GM12878 (cell line): ENCODE results near the gene PDZD2. TPM values are rescaled to one million over a fixed set of nuclear protein-coding genes. Genes with fewer than 3 reads are reported as not detected.

Experiments
- ATAC-seq: fragments of 200-7000 bp; cut with Tn5 transposase; 3 replicates; pipeline ENCODE4 v1.9.1; 2020; ENCODE audit warnings: mild to moderate bottlenecking, moderate library complexity
- BruUV-seq: library from RNA; stranded (reverse); fragments of 400-500 nt; replicated peaks from 2 replicates; lab custom pipeline; 2021; lab: Mats Ljungman, UMichigan
- CTCF ChIA-PET: fragments of 300-600 bp; sonication (Branson Sonifier 250); formaldehyde crosslinking; extraction: SDS; loops from one replicate; lab custom pipeline; 2021; ENCODE audit warnings: inconsistent platforms; lab: Yijun Ruan, JAX
- POLR2A ChIA-PET: fragments of 350-600 bp; formaldehyde crosslinking; extraction: SDS; loops from one replicate; lab custom pipeline; 2021; ENCODE audit warnings: inconsistent platforms; lab: Charles Lee
- RAD21 ChIA-PET: fragments of 300-600 bp; sonication (Branson Sonifier 250); formaldehyde crosslinking; loops from one replicate; lab custom pipeline; 2023; ENCODE audit warnings: antibody characterized with exemption; ENCODE audit not compliant: unreplicated experiment; lab: Charles Lee
- SMC1A ChIA-PET: fragments of 300-600 bp; sonication (Branson Sonifier 250); formaldehyde crosslinking; loops from one replicate; lab custom pipeline; 2023; ENCODE audit not compliant: unreplicated experiment, uncharacterized antibody; lab: Charles Lee
- DNase-seq: peaks from one replicate; pipeline ENCODE4 v3.0.0-alpha.2; 2011; ENCODE audit warnings: low read depth, low spot score
- FAIRE-seq: peaks from 3 replicates; lab custom pipeline; 2011; peaks lifted over from hg19 to GRCh38; lab: Jason Lieb, UNC
- H2AFZ ChIP-seq: 2 replicates; pipeline ENCODE4 v1.6.0; 2011; ENCODE audit warnings: low read depth, low read length, control low read depth; ENCODE audit not compliant: control insufficient read depth
- H3K27ac ChIP-seq: 2 replicates; pipeline ENCODE4 v1.5.1; 2011; ENCODE audit warnings: control low read depth; ENCODE audit not compliant: control insufficient read depth, insufficient read depth
- H3K27me3 ChIP-seq, 2 experiments: replicated peaks in 1 of 2; 2 replicates each; pipeline versions ENCODE4 v1.6.0 to v1.6.1; 2011; ENCODE audit warnings: low read length in 1 of 2; ENCODE audit not compliant: control insufficient read depth in 2 of 2, insufficient read depth in 2 of 2
- H3K36me3 ChIP-seq, 2 experiments: 2 replicates each; pipeline ENCODE4 v1.5.1; 2011; ENCODE audit warnings: low read length in 1 of 2; ENCODE audit not compliant: control insufficient read depth in 2 of 2, insufficient read depth in 2 of 2
- H3K4me1 ChIP-seq: 2 replicates; pipeline ENCODE4 v1.6.1; 2011; ENCODE audit warnings: mild to moderate bottlenecking, low read length, moderate library complexity, mixed read lengths; ENCODE audit not compliant: control insufficient read depth, insufficient read depth
- H3K4me2 ChIP-seq: 2 replicates; pipeline ENCODE4 v1.6.0; 2011; ENCODE audit warnings: control low read depth; ENCODE audit not compliant: control insufficient read depth, insufficient read depth
- H3K4me3 ChIP-seq: fragments of 200-600 bp; sonication (generic); 2 replicates; pipeline ENCODE4 v1.5.1; 2016
- H3K79me2 ChIP-seq: 2 replicates; pipeline ENCODE4 v1.6.0; 2011; ENCODE audit warnings: low read length; ENCODE audit not compliant: control insufficient read depth, insufficient read depth
- H3K9ac ChIP-seq: 2 replicates; pipeline ENCODE4 v1.8.0; 2011; ENCODE audit warnings: low read length, control low read depth, mixed read lengths; ENCODE audit not compliant: control insufficient read depth, insufficient read depth
- H3K9me3 ChIP-seq: replicated peaks from 3 replicates; pipeline ENCODE4 v1.5.1; 2011; ENCODE audit warnings: mild to moderate bottlenecking, low read length; ENCODE audit not compliant: control insufficient read depth, insufficient read depth
- H4K20me1 ChIP-seq: 2 replicates; pipeline ENCODE4 v1.6.0; 2011; ENCODE audit not compliant: control insufficient read depth, insufficient read depth
- BCL11A ChIP-seq: IDR thresholded peaks from 2 replicates; pipeline ENCODE4 v1.6.1; 2011; ENCODE audit warnings: low read depth, low read length
- CBX5 ChIP-seq: sonication (generic); IDR thresholded peaks from 2 replicates; pipeline ENCODE4 v1.6.1; 2016; ENCODE audit warnings: low read depth, moderate library complexity, mild to moderate bottlenecking, inconsistent platforms
- CHD2 ChIP-seq: IDR thresholded peaks from 2 replicates; pipeline ENCODE4 v1.6.1; 2011; ENCODE audit warnings: low read depth, low read length, improper control_type of control experiment, borderline replicate concordance
- EGR1 ChIP-seq, 2 experiments: IDR thresholded peaks; 1 replicate in 1 of 2; 2 replicates in 1 of 2; pipeline ENCODE4 v1.6.1; 2011 to 2012; ENCODE audit warnings: low read depth in 2 of 2, low read length in 2 of 2, borderline replicate concordance in 1 of 2, mild to moderate bottlenecking in 1 of 2, moderate library complexity in 1 of 2
- FOXK2 ChIP-seq: fragments of 450-650 bp; IDR thresholded peaks from 2 replicates; pipeline ENCODE4 v1.6.1; 2017; ENCODE audit warnings: mild to moderate bottlenecking, moderate library complexity
- JUND ChIP-seq: IDR thresholded peaks from 2 replicates; pipeline ENCODE4 v1.6.1; 2012; ENCODE audit warnings: low read depth, mild to moderate bottlenecking, low read length, improper control_type of control experiment, moderate library complexity
- MEF2B ChIP-seq: fragments of 450-650 bp; IDR thresholded peaks from 2 replicates; pipeline ENCODE4 v1.6.1; 2018; ENCODE audit warnings: mild to moderate bottlenecking, moderate library complexity; ENCODE audit not compliant: partially characterized antibody, poor library complexity, severe bottlenecking
- MTA2 ChIP-seq: fragments of 450-650 bp; IDR thresholded peaks from 2 replicates; pipeline ENCODE4 v1.6.1; 2016; ENCODE audit warnings: low read depth, mild to moderate bottlenecking, moderate library complexity
- NR2C1 ChIP-seq: fragments of 450-650 bp; IDR thresholded peaks from 2 replicates; pipeline ENCODE4 v1.6.1; 2017; ENCODE audit warnings: antibody characterized with exemption, mild to moderate bottlenecking, moderate library complexity
- SP1 ChIP-seq: IDR thresholded peaks from one replicate; pipeline ENCODE4 v1.6.1; 2011; ENCODE audit warnings: low read depth, low read length
- SRF ChIP-seq, 2 experiments: IDR thresholded peaks; 2 replicates each; pipeline ENCODE4 v1.6.1; 2011; ENCODE audit warnings: low read depth in 2 of 2, low read length in 2 of 2, mild to moderate bottlenecking in 1 of 2, moderate library complexity in 1 of 2
- YBX1 ChIP-seq: fragments of 450-650 bp; IDR thresholded peaks from 2 replicates; pipeline ENCODE4 v1.6.1; 2016; ENCODE audit warnings: antibody characterized with exemption
- ZBED1 ChIP-seq: IDR thresholded peaks from 2 replicates; pipeline ENCODE4 v1.6.1; 2016; ENCODE audit warnings: borderline replicate concordance
- ZNF622 ChIP-seq: fragments of 450-650 bp; IDR thresholded peaks from 2 replicates; pipeline ENCODE4 v1.6.1; 2017; ENCODE audit warnings: mild to moderate bottlenecking, inconsistent platforms
- WGBS: methylation state at CpG from one replicate; pipeline ENCODE4 v1.1.6; 2016; ENCODE audit warnings: low lambda C conversion rate; ENCODE audit not compliant: insufficient replicate concordance, insufficient coverage; ENCODE audit errors: missing lambda C conversion rate; 5-methylcytosine and 5-hydroxymethylcytosine counted together
- in situ Hi-C: fragments of 300-500 bp; cut with MboI; formaldehyde crosslinking; loops from 9 replicates; pipeline ENCODE4 v1.14.3; 2018; ENCODE audit warnings: mixed read lengths
- intact Hi-C: fragments of 100-400 bp; cut with micrococcal nuclease; formaldehyde crosslinking; loops from one replicate; pipeline ENCODE4 v1.14.2; 2022; ENCODE audit not compliant: unreplicated experiment
- polyA plus RNA-seq, 11 experiments: library from polyadenylated mRNA; depleted of rRNA in 4 of 11; unstranded in 6 of 11; stranded (reverse) in 5 of 11; fragments of >200 nt; fragmentation: Nextera tagmentation in 4 of 11; fragmentation: Illumina TruSeq in 1 of 11; extraction: Ambion mirVana in 4 of 11; extraction: Trizol in 1 of 11; gene quantifications; 1 replicate in 1 of 11; 2 replicates in 10 of 11; pipeline versions ENCODE4 v1.2.1 to v1.2.3, GENCODE V29; 2011 to 2016; ENCODE audit warnings: inconsistent platforms in 2 of 11, missing spikeins in 2 of 11, low read depth in 1 of 11
- total RNA-seq, 4 experiments: library from RNA; depleted of rRNA in 3 of 4; stranded (reverse); fragments of >200 nt in 3 of 4; fragmentation: Illumina TruSeq in 1 of 4; extraction: Trizol in 1 of 4; gene quantifications; 2 replicates each; pipeline versions ENCODE4 v1.2.1 to v1.2.3, GENCODE V29; 2013 to 2021
- TF ChIP-seq, protein P1 (sequence below): fragments of 450-650 bp; formaldehyde crosslinking; IDR thresholded peaks from 2 replicates; pipeline ENCODE4 v1.5.0; 2022; ENCODE audit warnings: mild to moderate bottlenecking, missing genetic modification characterization
- TF ChIP-seq, protein P2 (sequence below): IDR thresholded peaks from 2 replicates; pipeline ENCODE4 v1.6.1; 2011; ENCODE audit warnings: low read depth, mild to moderate bottlenecking, low read length, moderate library complexity, borderline replicate concordance; ENCODE audit errors: extremely low read depth

Gene PDZD2
- total and polyA plus RNA-seq, 10 of the 15 experiments (the other 5 are each of a cell fraction or from before 2014, with no cell fraction given): 0.01 to 0.58 (median 0.29) TPM; not detected in 3

DNA sequence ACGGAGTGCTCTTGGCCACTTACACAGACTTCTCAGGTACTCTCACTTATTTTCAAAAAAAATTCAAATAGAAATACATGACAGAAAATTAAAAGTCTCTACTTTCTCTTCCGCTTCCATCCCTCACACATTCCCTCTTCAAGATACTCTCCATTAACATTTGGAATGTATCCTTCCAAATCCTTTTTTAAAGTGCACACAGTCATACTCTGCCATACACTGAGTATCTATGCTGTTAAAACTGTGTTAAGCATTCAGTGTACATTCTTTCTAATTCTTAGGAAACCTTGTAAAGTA lies 519.7 kb downstream of the PDZD2 start:
- H4K20me1 ChIP-seq: peaks cover 4% of the 10 kb centered on the region; the same call in 1 of the 2 replicates

More for the DNA sequence above, 519.7 kb downstream of the PDZD2 start:
- peaks cover 86% of the 10 kb centered on the region for H3K79me2 ChIP-seq
- no peaks in the 10 kb centered on the region for H3K9me3 ChIP-seq
- BruUV-seq: no TSS peak
- H3K9ac ChIP-seq: no peak overlapping the region
- ChIA-PET CTCF (interaction anchor here (0.6 to 1.1 kb wide), 2 partner anchors 31 to 576 kb away, joined by 3 read pairs; no protein-coding TSS in a partner anchor), SMC1A (interaction anchor here (0.9 to 1.4 kb wide), 2 partner anchors 9 to 12 kb away, joined by 3 to 4 read pairs; no protein-coding TSS in a partner anchor), POLR2A (no interaction called here), RAD21 (no interaction called here)
- FAIRE-seq (no peak), DNase-seq (no peak), ATAC-seq (no peak)
- peaks cover 37% of the 10 kb centered on the region for H3K4me1 ChIP-seq
- peak overlapping the region; percentile 44; the same call in 1 of the 2 replicates for H3K27ac ChIP-seq
- peaks cover 0 to 22% of the 10 kb centered on the region in 2 experiments; a peak in 2 of 4 replicates for H3K36me3 ChIP-seq
- no peak overlapping the region for H2AFZ ChIP-seq
- H3K27me3 ChIP-seq: no peaks in the 10 kb centered on the region
- no peak overlapping the region; the same call in 1 of the 2 replicates for H3K4me2 ChIP-seq
- 96% methylated on average over 2 of the region's 2 CpGs for WGBS
- intact Hi-C loops (no loop called here), in situ Hi-C loops (no loop called here)
- no peak overlapping the region for H3K4me3 ChIP-seq
- TF ChIP-seq YBX1 (no peak), BCL11A (no peak), CHD2 (no peak), EGR1 (IDR thresholded peaks at IDR 0.05; ENCODE audit: borderline replicate concordance in 1 of 2, low read depth in 2 of 2, low read length in 2 of 2) (no peak), FOXK2 (no peak), MTA2 (no peak), SP1 (no peak), NR2C1 (no peak), JUND (no peak), MEF2B (no peak), CBX5 (no peak), SRF (IDR thresholded peaks at IDR 0.05; ENCODE audit: low read depth in 2 of 2, low read length in 2 of 2) (no peak), ZBED1 (no peak), ZNF622 (no peak)
- TF ChIP-seq, protein P1, sequence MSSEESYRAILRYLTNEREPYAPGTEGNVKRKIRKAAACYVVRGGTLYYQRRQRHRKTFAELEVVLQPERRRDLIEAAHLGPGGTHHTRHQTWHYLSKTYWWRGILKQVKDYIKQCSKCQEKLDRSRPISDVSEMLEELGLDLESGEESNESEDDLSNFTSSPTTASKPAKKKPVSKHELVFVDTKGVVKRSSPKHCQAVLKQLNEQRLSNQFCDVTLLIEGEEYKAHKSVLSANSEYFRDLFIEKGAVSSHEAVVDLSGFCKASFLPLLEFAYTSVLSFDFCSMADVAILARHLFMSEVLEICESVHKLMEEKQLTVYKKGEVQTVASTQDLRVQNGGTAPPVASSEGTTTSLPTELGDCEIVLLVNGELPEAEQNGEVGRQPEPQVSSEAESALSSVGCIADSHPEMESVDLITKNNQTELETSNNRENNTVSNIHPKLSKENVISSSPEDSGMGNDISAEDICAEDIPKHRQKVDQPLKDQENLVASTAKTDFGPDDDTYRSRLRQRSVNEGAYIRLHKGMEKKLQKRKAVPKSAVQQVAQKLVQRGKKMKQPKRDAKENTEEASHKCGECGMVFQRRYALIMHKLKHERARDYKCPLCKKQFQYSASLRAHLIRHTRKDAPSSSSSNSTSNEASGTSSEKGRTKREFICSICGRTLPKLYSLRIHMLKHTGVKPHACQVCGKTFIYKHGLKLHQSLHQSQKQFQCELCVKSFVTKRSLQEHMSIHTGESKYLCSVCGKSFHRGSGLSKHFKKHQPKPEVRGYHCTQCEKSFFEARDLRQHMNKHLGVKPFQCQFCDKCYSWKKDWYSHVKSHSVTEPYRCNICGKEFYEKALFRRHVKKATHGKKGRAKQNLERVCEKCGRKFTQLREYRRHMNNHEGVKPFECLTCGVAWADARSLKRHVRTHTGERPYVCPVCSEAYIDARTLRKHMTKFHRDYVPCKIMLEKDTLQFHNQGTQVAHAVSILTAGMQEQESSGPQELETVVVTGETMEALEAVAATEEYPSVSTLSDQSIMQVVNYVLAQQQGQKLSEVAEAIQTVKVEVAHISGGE (CRISPR knock-in tag): no peak
- TF ChIP-seq, protein P2, sequence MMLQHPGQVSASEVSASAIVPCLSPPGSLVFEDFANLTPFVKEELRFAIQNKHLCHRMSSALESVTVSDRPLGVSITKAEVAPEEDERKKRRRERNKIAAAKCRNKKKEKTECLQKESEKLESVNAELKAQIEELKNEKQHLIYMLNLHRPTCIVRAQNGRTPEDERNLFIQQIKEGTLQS: no peak
- TF ChIP-seq, all 136 proteins: peak for 0
